HG03060 (cell line): ENCODE data around the gene MKLN1.
"Not testable (repeated sequence)": the region's sequence is repeated elsewhere in the genome, so short reads cannot be mapped to it uniquely, and the experiment has no call there.

Experiments used
- ATAC-seq: cut with Tn5 transposase; IDR thresholded peaks from one replicate; pipeline ENCODE4 v1.9.1; 2021; ENCODE audit warnings: low read depth, moderate number of reproducible peaks; ENCODE audit not compliant: unreplicated experiment

MKLN1 gene

GRCh38 chr7:131388126-131388525, 60.5 kb downstream of the MKLN1 start:
- no peak for ATAC-seq

DNA sequence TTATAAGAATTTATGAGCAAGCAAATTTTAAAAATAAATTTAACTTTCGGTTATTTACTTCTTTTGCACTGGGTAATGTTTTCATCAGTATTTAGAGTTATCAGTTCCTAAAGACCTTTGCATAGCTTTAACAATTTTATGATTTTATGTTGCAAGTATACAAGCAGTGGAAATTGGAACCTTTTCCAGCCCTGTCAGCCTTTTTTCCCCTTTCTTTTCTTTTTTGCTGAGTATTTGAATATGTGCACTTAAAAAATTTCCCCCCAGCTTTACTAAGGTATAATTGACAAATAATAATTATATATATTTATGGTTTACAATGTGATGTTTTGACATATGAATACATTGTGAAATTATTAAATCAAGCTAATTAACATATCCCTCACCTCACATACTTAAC, 62.6 kb downstream of the MKLN1 start:
- no peak for ATAC-seq

DNA sequence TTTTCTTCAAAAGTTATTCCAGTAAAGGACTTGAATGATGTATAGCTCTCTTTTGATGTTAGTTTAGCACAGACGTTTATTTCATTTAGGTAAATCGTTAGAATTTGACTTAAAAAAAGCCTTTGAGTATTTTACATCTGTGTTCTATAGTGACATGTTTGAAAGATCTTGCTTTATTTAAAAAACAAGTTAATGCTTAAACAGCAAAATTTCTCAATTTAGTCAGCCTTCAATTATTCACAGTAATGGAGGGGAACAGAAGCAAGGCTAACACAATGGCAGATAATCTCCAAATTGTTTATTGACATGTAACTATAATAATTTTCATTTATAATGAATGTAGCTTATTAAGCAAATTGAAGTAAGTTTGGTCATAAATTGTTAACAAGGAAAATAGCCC, 63.5 kb downstream of the MKLN1 start:
- ATAC-seq: no peak

DNA sequence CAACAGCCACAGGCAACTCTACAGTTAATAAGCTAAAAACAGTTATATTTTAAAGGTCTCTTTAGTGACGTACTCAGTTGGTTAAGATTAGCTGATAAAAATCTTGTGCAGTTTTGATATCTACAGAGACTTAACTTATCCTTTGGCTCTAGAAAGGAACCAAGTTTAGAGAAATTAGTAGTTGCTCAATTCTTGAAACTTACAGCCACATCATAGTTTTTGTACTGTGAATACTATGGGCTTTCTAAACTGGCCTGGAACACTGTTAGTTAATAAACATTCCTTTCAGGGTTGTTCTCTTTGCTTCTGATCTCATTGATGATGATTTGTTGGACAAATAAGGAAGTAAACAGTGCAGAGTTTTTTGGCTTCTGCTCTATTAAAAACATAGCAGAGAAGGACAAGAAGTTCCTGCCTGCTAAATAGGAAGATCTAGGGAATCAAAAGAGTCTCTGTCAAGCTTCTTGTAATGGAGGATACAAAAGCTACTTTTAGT, 73.1 kb downstream of the MKLN1 start:
- no peak for ATAC-seq

GRCh38 chr7:131401194-131401593, 73.5 kb downstream of the MKLN1 start:
- no peak for ATAC-seq

DNA sequence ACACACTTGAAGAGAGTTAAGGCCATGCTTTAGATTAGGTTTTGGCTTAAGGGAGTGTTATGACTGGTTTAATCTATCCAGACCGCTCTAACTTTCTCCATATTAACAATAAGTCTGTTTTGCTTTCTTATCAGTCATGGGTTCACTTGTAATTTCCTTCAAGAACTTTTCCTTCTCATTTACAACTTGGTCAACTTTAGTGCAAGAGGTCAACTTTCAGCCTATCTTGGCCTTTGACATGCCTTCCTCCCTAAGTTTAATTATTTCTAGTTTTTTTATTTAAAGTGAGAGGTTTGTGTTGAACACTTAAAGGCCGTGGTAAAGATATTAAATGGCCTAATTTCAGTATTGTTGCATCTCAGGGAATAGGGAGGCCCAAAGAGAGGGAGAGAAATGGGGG, 75.6 kb downstream of the MKLN1 start:
- ATAC-seq: no peak

DNA sequence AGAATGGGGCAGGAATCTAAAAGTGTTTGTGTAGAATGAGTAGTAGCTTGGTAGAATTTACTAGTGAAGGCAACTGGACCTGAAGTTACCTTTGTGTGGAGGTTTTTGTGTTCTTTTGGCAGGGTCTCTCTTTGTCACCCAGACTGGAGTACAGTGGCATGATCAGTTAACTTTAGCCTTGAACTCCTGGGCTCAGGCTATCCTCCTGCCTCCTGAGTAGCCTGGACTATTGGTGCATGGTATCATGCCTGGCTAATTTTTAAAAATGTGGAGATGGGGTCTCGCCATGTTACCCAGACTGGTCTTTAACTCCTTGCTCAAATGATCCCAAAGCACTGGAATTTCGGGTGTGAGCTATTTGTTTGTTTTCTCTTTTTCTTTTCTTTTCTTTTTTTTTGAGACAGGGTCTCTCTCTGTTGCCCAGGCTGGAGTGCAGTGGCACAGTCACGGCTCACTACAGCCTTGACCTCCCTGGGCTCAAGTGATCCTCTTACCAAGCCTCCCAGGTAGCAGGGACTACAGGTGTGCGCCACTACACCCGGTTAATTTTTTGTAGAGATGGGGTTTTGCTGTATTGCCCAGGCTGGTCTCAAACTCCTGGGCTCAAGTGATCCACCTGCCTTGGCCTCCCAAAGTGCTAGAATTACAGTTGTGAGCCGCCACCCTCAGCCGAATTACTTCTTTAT, 76.7 kb downstream of the MKLN1 start:
- ATAC-seq: no peak

DNA sequence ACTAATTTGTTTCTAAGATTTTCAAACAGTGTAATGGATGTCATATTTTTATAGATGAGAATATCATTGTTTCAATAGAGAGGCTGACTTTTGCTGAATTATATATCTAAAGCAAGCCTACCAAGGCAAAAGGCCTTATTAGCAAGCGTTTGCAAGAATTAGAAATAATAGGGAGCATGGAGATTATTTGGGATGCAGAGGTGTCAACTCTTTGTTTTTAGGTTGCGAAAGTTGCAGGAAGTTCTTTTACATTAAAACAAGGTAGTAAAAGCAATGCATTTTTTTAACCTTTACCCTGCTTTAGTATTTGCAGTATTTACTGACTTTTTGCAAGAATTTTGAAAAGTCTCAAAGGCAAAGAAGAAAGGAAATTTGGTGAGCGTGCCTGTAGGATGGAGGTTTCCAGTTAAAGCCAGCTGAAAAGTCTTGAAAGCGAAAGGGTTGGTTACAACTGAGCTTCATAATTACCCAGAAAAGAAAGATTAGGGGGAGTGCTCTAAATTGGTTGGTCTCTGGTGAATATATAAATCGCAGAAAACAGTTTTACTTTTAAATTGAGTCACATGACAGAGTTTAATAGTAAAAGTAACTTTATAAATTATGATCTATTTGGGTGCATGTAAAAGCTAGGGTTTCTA, 81.6 kb downstream of the MKLN1 start:
- ATAC-seq: no peak

- ATAC-seq: no peak
Observed at GRCh38 chr7:131412031-131412430, 84.4 kb downstream of the MKLN1 start.

DNA sequence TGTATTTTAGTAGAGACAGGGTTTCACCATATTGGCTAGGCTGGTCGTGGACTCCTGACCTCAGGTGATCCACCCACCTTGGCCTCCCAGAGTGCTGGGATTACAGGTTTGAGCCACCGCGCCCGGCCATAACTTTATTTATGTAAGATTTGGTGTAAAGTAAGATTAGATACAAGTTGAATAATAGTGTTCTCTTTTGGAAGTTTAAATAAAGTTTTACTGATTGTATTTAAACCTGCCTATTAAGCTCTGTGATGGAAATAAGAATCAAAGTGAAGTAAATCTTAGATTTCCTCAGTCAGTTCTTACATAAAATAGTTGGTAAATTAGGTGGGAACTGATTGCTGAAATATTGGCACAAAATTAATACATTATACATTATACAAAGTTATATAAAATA, 86.0 kb downstream of the MKLN1 start:
- no peak for ATAC-seq

- ATAC-seq: no peak
Observed at GRCh38 chr7:131424219-131424822, 96.6 kb downstream of the MKLN1 start.

DNA sequence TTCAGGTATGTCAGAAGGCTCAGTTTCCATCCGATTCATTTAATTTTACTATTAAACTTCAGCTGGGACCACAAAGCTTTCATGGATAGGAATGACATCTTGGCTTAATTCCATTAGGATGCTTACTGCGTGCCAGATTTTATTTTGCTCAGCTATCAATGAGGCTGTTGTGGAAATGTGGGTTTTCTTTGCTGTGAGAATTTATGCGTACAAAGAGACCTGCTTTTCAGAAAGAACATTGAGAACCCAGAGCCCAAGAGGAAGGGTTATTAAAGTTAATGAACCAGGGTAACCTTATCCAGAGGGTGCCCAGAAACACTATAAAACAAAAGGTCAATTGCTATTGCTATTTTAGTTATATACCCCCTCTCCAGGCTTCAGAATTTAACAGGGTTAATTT, 98.3 kb downstream of the MKLN1 start:
- no peak for ATAC-seq

DNA sequence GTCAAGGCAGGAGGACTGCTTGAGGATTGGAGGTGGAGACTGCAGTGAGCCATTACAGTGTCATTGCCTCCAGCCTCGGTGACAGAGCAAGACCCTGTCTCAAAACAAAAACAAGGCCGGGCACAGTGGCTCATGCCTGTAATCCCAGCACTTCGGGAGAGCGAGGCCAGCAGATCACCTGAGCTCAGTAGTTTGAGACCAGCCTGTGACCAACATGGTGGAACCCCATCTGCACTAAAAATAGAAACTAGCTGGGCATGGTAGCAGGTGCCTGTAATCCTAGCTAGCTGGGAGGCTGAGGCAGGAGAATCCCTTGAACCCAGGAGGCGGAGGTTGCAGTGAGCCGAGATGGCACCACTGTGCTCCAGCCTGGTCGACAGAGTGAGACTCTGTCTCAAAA, 103.2 kb downstream of the MKLN1 start:
- not testable (repeated sequence) for ATAC-seq

DNA sequence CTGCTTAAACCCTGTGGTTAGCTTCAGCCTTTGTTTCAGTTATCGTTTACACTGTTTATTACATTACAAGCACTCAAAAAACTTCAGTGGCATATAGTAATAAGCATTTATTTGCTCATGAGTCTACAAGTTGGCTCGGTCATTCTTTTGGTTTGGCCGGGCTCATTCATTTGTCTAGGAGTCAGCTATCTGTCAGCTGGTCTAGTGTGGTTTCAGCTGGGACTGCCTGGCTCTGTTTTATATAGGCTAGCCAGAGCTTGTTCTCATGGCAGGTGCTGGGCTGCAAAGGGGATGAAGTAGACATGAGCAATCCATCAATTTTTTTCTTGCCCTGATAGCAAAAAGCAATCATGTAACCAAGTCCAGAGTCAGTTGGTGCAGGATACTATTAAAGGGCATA, 103.6 kb downstream of the MKLN1 start:
- ATAC-seq: no peak

DNA sequence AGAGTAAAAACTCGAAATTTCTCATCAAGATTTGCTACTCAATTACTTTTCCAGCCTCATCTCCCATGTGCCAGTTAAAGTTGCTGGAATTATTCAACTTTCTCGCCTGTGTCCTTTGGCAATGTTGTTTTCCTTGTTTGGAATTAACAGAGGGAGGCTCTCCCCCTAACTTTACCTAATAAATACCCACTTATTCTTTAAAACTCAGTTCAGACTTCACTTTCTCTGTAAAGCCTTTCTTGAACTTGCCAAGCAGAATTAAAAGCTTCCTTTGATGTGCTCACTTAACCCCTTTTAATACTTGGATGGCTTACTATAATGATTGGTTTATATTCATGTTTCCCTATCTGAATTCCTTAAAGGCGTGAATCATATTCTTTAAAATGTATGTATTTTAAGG, 104.1 kb downstream of the MKLN1 start:
- no peak for ATAC-seq

DNA sequence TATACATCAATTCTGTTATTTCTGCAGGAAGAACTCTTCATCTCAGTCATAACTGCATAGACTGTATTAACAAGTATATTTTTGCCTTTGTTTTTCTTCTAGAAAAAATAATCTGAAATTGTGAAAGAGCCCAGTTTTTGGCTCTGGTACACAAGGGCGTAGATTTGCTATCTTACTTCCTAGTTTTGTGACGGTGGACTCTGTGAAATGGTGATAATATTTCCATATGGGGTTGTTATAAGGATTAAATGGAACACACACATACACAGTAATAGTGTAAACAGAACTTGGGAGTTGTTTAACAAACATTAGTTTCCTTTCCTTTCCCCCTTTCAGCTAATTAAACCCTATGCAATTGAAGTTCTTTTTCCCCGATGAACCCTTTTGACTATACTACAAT, 108.7 kb downstream of the MKLN1 start:
- no peak for ATAC-seq

DNA sequence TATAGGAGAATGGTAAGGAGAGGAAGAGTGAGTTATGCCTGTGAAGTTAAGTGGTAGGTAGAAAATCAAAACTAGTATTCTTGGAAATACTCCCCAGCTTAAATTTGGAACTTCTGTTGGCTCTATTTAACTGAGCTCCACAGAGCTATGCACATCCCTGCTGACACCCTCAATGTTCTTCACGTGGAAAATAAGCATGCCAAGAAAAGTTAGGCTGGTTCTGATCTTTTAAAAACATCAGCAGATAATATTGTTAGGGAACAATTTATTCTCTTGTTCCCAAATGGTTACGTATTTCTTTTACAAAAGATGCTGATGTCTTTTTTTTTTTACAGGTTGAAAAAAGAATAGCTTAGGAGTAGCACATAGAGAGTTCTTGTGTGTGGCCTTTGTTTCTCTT, 111.3 kb downstream of the MKLN1 start:
- ATAC-seq: no peak

DNA sequence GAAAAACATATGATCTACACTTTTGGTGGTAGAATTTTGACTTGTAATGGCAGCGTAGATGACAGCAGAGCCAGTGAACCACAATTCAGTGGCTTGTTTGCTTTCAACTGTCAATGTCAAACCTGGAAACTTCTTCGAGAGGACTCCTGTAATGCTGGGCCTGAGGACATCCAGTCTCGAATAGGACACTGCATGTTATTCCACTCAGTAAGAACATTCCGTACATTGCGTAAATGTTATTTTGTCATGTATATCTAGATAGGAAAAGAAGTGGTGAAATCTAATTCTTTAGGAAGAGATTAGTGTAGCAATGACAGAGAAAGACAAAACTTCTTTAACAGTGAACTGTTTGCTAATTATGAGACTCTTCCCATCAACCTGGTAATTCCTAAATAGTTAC, 115.8 kb downstream of the MKLN1 start:
- ATAC-seq: no peak

GRCh38 chr7:131444683-131445082, 117.0 kb downstream of the MKLN1 start:
- ATAC-seq: no peak

GRCh38 chr7:131449373-131449902, 121.8 kb downstream of the MKLN1 start:
- ATAC-seq: no peak

GRCh38 chr7:131454498-131454897, 126.8 kb downstream of the MKLN1 start:
- no peak for ATAC-seq

GRCh38 chr7:131455001-131455400, 127.3 kb downstream of the MKLN1 start:
- ATAC-seq: no peak
